OCI-LY3 (cell line): Measurements from ENCODE around the gene GP1BA.

ENCODE experiments used
- EZH2phosphoT487 ChIP-seq: fragments of 200-600 bp; shearing (Covaris generic); IDR thresholded peaks from 2 replicates; pipeline ENCODE4 v1.6.1; 2018; ENCODE audit warnings: antibody characterized with exemption, mixed run types, low read depth
- TF ChIP-seq, protein P1 (sequence below): fragments of 200-600, 300-600 bp; sonication (generic); IDR thresholded peaks from 2 replicates; pipeline ENCODE4 v1.5.1; 2014; ENCODE audit warnings: antibody characterized with exemption, low read length, low read depth

DNA sequence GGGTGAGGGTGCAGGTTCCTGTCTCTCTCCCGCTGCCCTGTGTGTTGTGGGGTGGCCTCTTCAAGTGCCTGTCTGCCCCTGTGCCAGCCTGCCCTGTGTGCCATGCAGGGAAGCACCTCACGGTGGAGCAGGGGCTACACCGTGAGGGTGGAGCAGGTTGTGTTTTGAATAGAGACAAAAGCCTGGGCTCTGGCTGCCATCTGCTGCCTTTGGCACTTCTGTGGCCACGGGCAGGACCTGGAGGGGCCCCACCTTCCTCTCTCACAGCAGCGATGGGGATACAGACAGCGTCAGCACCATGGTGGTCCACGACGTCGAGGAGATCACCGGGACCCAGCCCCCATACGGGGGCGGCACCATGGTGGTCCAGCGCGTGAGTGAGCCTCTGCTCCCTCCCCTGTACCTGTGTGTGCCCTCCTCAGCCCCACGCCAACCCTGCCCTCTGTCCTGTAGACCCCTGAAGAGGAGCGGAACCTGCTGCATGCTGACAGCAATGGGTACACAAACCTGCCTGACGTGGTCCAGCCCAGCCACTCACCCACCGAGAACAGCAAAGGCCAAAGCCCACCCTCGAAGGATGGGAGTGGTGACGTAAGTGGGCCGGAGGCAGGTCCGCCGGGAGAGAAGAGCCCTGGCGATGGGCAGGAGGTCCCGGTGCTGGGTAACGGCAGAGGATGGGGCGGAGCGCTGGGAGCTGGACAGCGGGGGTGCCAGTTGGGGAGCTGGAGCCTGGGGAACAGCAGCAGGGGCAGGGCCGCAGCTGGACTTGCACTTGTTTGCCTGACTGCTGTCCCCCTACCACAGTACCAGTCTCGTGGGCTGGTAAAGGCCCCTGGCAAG lies 38.1 kb upstream of the GP1BA start:
- TF ChIP-seq, protein P1, sequence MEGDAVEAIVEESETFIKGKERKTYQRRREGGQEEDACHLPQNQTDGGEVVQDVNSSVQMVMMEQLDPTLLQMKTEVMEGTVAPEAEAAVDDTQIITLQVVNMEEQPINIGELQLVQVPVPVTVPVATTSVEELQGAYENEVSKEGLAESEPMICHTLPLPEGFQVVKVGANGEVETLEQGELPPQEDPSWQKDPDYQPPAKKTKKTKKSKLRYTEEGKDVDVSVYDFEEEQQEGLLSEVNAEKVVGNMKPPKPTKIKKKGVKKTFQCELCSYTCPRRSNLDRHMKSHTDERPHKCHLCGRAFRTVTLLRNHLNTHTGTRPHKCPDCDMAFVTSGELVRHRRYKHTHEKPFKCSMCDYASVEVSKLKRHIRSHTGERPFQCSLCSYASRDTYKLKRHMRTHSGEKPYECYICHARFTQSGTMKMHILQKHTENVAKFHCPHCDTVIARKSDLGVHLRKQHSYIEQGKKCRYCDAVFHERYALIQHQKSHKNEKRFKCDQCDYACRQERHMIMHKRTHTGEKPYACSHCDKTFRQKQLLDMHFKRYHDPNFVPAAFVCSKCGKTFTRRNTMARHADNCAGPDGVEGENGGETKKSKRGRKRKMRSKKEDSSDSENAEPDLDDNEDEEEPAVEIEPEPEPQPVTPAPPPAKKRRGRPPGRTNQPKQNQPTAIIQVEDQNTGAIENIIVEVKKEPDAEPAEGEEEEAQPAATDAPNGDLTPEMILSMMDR = no peak
- no peak for TF ChIP-seq EZH2phosphoT487
